NCI-H2029 treated with DMSO at 0.1 percent for 48 hours (cell line): ENCODE measurements around the gene KIAA1328.
A peak's percentile ranks its signal among the peaks of the same experiment; 100 is the strongest.
"Not testable (repeated sequence)": the region's sequence is repeated elsewhere in the genome, so short reads cannot be mapped to it uniquely, and the experiment has no call there.

ENCODE experiments used
- DNase-seq: peaks from one replicate; lab custom pipeline; 2025; lab: John Stamatoyannopoulos, UW

The KIAA1328 gene

GRCh38 chr18:37144921-37145320 is 316.0 kb downstream of the KIAA1328 start:
- DNase-seq, result no peak

GRCh38 chr18:37156330-37156942 is 327.5 kb downstream of the KIAA1328 start:
- no peak for DNase-seq

GRCh38 chr18:37160038-37160820 is 331.3 kb downstream of the KIAA1328 start:
- no peak for DNase-seq

- no peak for DNase-seq
Measured at GRCh38 chr18:37161491-37161890, 332.6 kb downstream of the KIAA1328 start.

- no peak for DNase-seq
Measured at GRCh38 chr18:37162551-37162950, 333.6 kb downstream of the KIAA1328 start.

GRCh38 chr18:37163119-37163518 is 334.2 kb downstream of the KIAA1328 start:
- no peak for DNase-seq

- DNase-seq, result no peak
Measured at GRCh38 chr18:37166491-37166890, 337.6 kb downstream of the KIAA1328 start.

- DNase-seq, result not testable (repeated sequence)
Measured at GRCh38 chr18:37166966-37167365, 338.0 kb downstream of the KIAA1328 start.

GRCh38 chr18:37170984-37171383 is 342.1 kb downstream of the KIAA1328 start:
- no peak for DNase-seq

GRCh38 chr18:37173384-37173783 is 344.5 kb downstream of the KIAA1328 start:
- no peak for DNase-seq

- DNase-seq, result no peak
Measured at GRCh38 chr18:37175727-37176620, 347.0 kb downstream of the KIAA1328 start.

GRCh38 chr18:37176621-37176934 is 347.7 kb downstream of the KIAA1328 start:
- DNase-seq, result no peak

GRCh38 chr18:37179384-37179783 is 350.5 kb downstream of the KIAA1328 start:
- DNase-seq, result peak; percentile 20

GRCh38 chr18:37180086-37180485 is 351.2 kb downstream of the KIAA1328 start:
- no peak for DNase-seq

GRCh38 chr18:37182340-37183135 is 353.6 kb downstream of the KIAA1328 start:
- DNase-seq, result no peak

GRCh38 chr18:37184209-37184868 is 355.4 kb downstream of the KIAA1328 start:
- no peak for DNase-seq

- DNase-seq, result no peak
Measured at GRCh38 chr18:37188016-37188791, 359.3 kb downstream of the KIAA1328 start.

GRCh38 chr18:37199741-37200140 is 370.8 kb downstream of the KIAA1328 start:
- DNase-seq, result no peak

- DNase-seq, result no peak
Measured at GRCh38 chr18:37207343-37207742, 378.4 kb downstream of the KIAA1328 start.

GRCh38 chr18:37210781-37211180 is 381.9 kb downstream of the KIAA1328 start:
- no peak for DNase-seq
